IMR-90 (cell line): ENCODE results near the gene WIPF2. TPM values are rescaled to one million over a fixed set of nuclear protein-coding genes. Genes with fewer than 3 reads are reported as not detected.

Source experiments
- ATAC-seq: fragments of 200-7000 bp; cut with Tn5 transposase; 2 replicates; pipeline ENCODE4 v1.9.1; 2020; ENCODE audit warnings: low read depth, mild to moderate bottlenecking, moderate library complexity
- BruUV-seq: library from RNA; stranded (reverse); fragments of 400-500 nt; replicated peaks from 2 replicates; lab custom pipeline; 2021; lab: Mats Ljungman, UMichigan
- CTCF ChIA-PET: fragments of 300-600 bp; formaldehyde crosslinking; extraction: SDS; loops from one replicate; lab custom pipeline; 2021; ENCODE audit warnings: antibody characterized with exemption; lab: Yijun Ruan, JAX
- POLR2A ChIA-PET: fragments of 300-600 bp; sonication (Branson Sonifier 250); formaldehyde crosslinking; loops from one replicate; lab custom pipeline; 2022; ENCODE audit warnings: antibody characterized with exemption; ENCODE audit not compliant: unreplicated experiment; lab: Charles Lee
- DNase-seq: peaks from one replicate; pipeline ENCODE4 v3.0.0; 2013
- H2AFZ ChIP-seq: replicated peaks from 2 replicates; pipeline ENCODE3; 2013; ENCODE audit warnings: low read length, mild to moderate bottlenecking; ENCODE audit not compliant: poor library complexity
- H2AK5ac ChIP-seq: 2 replicates; pipeline ENCODE4 v1.6.1; 2013; ENCODE audit warnings: low read depth, low read length, inconsistent platforms
- H2AK9ac ChIP-seq: replicated peaks from 2 replicates; pipeline ENCODE3; 2013; ENCODE audit warnings: mild to moderate bottlenecking, low read depth, low read length, moderate library complexity; ENCODE audit not compliant: poor library complexity
- H2BK120ac ChIP-seq: 2 replicates; pipeline ENCODE4 v1.6.1; 2013; ENCODE audit warnings: low read depth, low read length, inconsistent platforms
- H2BK15ac ChIP-seq: 3 replicates; pipeline ENCODE4 v1.6.1; 2013; ENCODE audit warnings: low read depth, low read length, inconsistent platforms
- H2BK20ac ChIP-seq: 2 replicates; pipeline ENCODE4 v1.6.1; 2013; ENCODE audit warnings: low read depth, mild to moderate bottlenecking, inconsistent platforms, low read length, moderate library complexity
- H2BK5ac ChIP-seq: 2 replicates; pipeline ENCODE4 v1.6.1; 2013; ENCODE audit warnings: mild to moderate bottlenecking, low read depth, low read length, inconsistent platforms; ENCODE audit not compliant: poor library complexity, severe bottlenecking
- H3K14ac ChIP-seq: replicated peaks from 2 replicates; pipeline ENCODE4 v1.6.1; 2013; ENCODE audit warnings: low read depth, low read length, inconsistent platforms
- H3K18ac ChIP-seq: 2 replicates; pipeline ENCODE4 v1.6.1; 2013; ENCODE audit warnings: low read depth, low read length, control low read depth
- H3K23ac ChIP-seq: 2 replicates; pipeline ENCODE4 v1.6.1; 2013; ENCODE audit warnings: low read depth, low read length, inconsistent platforms
- H3K27ac ChIP-seq: 2 replicates; pipeline ENCODE4 v1.5.1; 2013; ENCODE audit warnings: mild to moderate bottlenecking, control low read depth, low read length; ENCODE audit not compliant: insufficient read depth
- H3K27me3 ChIP-seq: 2 replicates; pipeline ENCODE4 v1.6.1; 2013; ENCODE audit warnings: low read length; ENCODE audit not compliant: control insufficient read depth, insufficient read depth
- H3K36me3 ChIP-seq: 2 replicates; pipeline ENCODE4 v1.6.1; 2013; ENCODE audit warnings: low read length, mixed read lengths; ENCODE audit not compliant: control insufficient read depth, insufficient read depth
- H3K4ac ChIP-seq: 2 replicates; pipeline ENCODE4 v1.6.1; 2013; ENCODE audit warnings: low read depth, low read length, inconsistent platforms
- H3K4me1 ChIP-seq: 2 replicates; pipeline ENCODE4 v1.6.1; 2013; ENCODE audit warnings: low read length, mixed read lengths; ENCODE audit not compliant: control insufficient read depth, insufficient read depth
- H3K4me2 ChIP-seq: 2 replicates; pipeline ENCODE4 v1.6.1; 2013; ENCODE audit warnings: low read depth, mild to moderate bottlenecking, control low read depth, low read length, moderate library complexity
- H3K4me3 ChIP-seq: 2 replicates; pipeline ENCODE4 v1.5.1; 2013; ENCODE audit warnings: low read depth, mild to moderate bottlenecking, control low read depth, low read length, moderate library complexity; ENCODE audit not compliant: insufficient read depth
- H3K56ac ChIP-seq: 2 replicates; pipeline ENCODE4 v1.6.1; 2013; ENCODE audit warnings: low read length, inconsistent platforms; ENCODE audit not compliant: insufficient read depth; ENCODE audit errors: extremely low read depth
- H3K79me1 ChIP-seq, 2 experiments: 2 replicates each; pipeline ENCODE4 v1.6.1; 2013; ENCODE audit warnings: low read length in 2 of 2, inconsistent platforms in 1 of 2, low read depth in 1 of 2
- H3K9ac ChIP-seq: 2 replicates; pipeline ENCODE4 v1.6.1; 2013; ENCODE audit warnings: low read depth, low read length, control low read depth
- H3K9me1 ChIP-seq: 2 replicates; pipeline ENCODE4 v1.6.1; 2013; ENCODE audit warnings: low read length, inconsistent platforms; ENCODE audit not compliant: insufficient read depth
- H3K9me3 ChIP-seq: 2 replicates; pipeline ENCODE4 v1.6.1; 2013; ENCODE audit warnings: low read length; ENCODE audit not compliant: control insufficient read depth, insufficient read depth
- H4K20me1 ChIP-seq: 2 replicates; pipeline ENCODE4 v1.6.1; 2013; ENCODE audit warnings: low read length, inconsistent platforms; ENCODE audit not compliant: insufficient read depth
- H4K5ac ChIP-seq: 2 replicates; pipeline ENCODE4 v1.6.1; 2013; ENCODE audit warnings: mild to moderate bottlenecking, low read depth, low read length, control low read depth
- H4K8ac ChIP-seq, 2 experiments: 2 replicates each; pipeline ENCODE4 v1.6.1; 2013; ENCODE audit warnings: low read depth in 2 of 2, low read length in 2 of 2, control low read depth in 1 of 2, inconsistent platforms in 1 of 2
- H4K91ac ChIP-seq: 2 replicates; pipeline ENCODE4 v1.6.1; 2013; ENCODE audit warnings: low read depth, low read length, inconsistent platforms; ENCODE audit not compliant: insufficient read depth
- FOS ChIP-seq: fragments of 150-350 bp; IDR thresholded peaks from 2 replicates; pipeline ENCODE4 v1.6.1; 2016; ENCODE audit warnings: low read depth, low read length
- MAFK ChIP-seq: IDR thresholded peaks from 2 replicates; pipeline ENCODE4 v1.6.1; 2012; ENCODE audit warnings: low read depth, low read length, improper control_type of control experiment
- RAD21 ChIP-seq: IDR thresholded peaks from 2 replicates; pipeline ENCODE4 v1.6.1; 2012; ENCODE audit warnings: low read length, improper control_type of control experiment
- WGBS, 2 experiments: methylation state at CpG; one replicate each; pipeline versions ENCODE4 v1.1.5 to v1.1.7; 2013; ENCODE audit warnings: missing lambda C conversion rate in 2 of 2; ENCODE audit not compliant: insufficient read length in 1 of 2; ENCODE audit errors: extremely low coverage in 2 of 2; 5-methylcytosine and 5-hydroxymethylcytosine counted together
- dilution Hi-C: fragments of 300-500 bp; cut with HindIII; formaldehyde crosslinking; loops from one replicate; pipeline ENCODE4 v1.14.3; 2018; ENCODE audit warnings: low sequenced_read_pairs; ENCODE audit not compliant: unreplicated experiment
- in situ Hi-C: fragments of 300-500 bp; cut with MboI; formaldehyde crosslinking; loops from 3 replicates; pipeline ENCODE4 v1.14.3; 2019; ENCODE audit warnings: low sequenced_read_pairs, inconsistent platforms, mixed read lengths
- intact Hi-C: fragments of 100-400 bp; cut with micrococcal nuclease; formaldehyde crosslinking; loops from 2 replicates; pipeline ENCODE4 v1.10.0; 2022
- polyA plus RNA-seq, 3 experiments: library from polyadenylated mRNA; depleted of rRNA; stranded (reverse); fragments of >200 nt; gene quantifications; 2 replicates each; pipeline ENCODE4 v1.2.3, GENCODE V29; 2012; ENCODE audit warnings: low replicate concordance in 1 of 3
- total RNA-seq: library from RNA; depleted of rRNA; stranded (reverse); fragments of >200 nt; gene quantifications from 2 replicates; pipeline ENCODE4 v1.2.3, GENCODE V29; 2012

Gene WIPF2
- total and polyA plus RNA-seq, 2 of the 4 experiments (the other 2 are of a cell fraction) = 2.0 to 8.9 TPM

- intact Hi-C loops (no loop called here), dilution Hi-C loops (no loop called here), in situ Hi-C loops (no loop called here)
- 100% methylated on average over 4 of the region's 7 CpGs; no CpG with 5 or more reads in 1 of the 2 experiments for WGBS, 2 experiments
- Histone ChIP-seq H3K4me2 (no peak overlapping the region), H3K27ac (no peak overlapping the region), H3K9ac (no peak overlapping the region), H2BK15ac (no peak overlapping the region), H3K79me1 (peaks cover 23 to 40% of the 10 kb centered on the region in 2 experiments; a peak in 3 of 4 replicates), H2BK5ac (no peak overlapping the region), H3K18ac (no peak overlapping the region), H3K4ac (no peak overlapping the region), H4K8ac (no peak overlapping the region), H3K27me3 (no peaks in the 10 kb centered on the region), H3K9me1 (no peaks in the 10 kb centered on the region), H4K5ac (no peak overlapping the region), H2AFZ (no peak overlapping the region), H3K14ac (no peak overlapping the region), H3K4me1 (no peaks in the 10 kb centered on the region), H4K91ac (no peak overlapping the region), H3K9me3 (no peaks in the 10 kb centered on the region), H4K20me1 (0 out of 2 replicates have a peak, but pooled peaks cover 4% of the 10 kb centered on the region), H2BK20ac (no peak overlapping the region), H3K56ac (no peak overlapping the region), H2AK5ac (no peak overlapping the region), H3K23ac (no peak overlapping the region), H3K36me3 (peaks cover 47% of the 10 kb centered on the region), H2BK120ac (no peak overlapping the region), H2AK9ac (no peak overlapping the region), H3K4me3 (no peak overlapping the region)
- BruUV-seq = no TSS peak
- DNase-seq (no peak), ATAC-seq (no peak)
- CTCF ChIA-PET = no interaction called here
- no peak for TF ChIP-seq FOS
- TF ChIP-seq MAFK = no peak
- TF ChIP-seq RAD21 = no peak
- POLR2A ChIA-PET = no interaction called here
Measured at GRCh38 chr17:40260528-40260927, 41.4 kb downstream of the WIPF2 start.
